ENCODE data around the gene ANTKMT.
A peak's percentile ranks its signal among the peaks of the same experiment; 100 is the strongest.

DNA sequence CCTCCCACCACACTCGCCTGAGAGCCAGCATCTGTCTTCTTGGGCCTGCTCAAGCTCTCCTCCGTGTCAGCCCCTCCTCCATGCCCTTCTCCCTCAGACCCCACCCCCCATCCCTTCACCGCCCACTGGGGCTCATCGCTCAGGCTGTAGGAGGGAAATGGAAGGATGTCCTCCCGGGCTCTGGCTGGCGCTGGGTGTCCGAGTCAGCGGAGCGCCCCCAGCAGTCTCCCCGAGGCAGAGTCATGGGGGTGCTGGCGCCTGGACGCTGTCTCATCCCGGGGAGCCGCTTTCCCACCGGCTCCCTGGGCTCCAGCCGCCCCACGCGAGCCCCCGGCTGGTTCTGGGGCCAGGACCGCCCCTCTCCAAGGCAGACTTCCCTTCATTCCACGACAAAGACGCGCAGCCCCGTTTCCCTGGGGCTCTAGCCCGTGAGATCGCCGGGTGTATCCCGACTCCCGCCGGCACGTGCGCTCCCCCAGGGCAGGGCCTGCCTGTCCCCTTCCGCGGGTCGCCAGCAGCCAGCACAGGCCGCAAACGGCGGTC lies 428 bp upstream of the ANTKMT start:
- TF ChIP-seq, protein P1, sequence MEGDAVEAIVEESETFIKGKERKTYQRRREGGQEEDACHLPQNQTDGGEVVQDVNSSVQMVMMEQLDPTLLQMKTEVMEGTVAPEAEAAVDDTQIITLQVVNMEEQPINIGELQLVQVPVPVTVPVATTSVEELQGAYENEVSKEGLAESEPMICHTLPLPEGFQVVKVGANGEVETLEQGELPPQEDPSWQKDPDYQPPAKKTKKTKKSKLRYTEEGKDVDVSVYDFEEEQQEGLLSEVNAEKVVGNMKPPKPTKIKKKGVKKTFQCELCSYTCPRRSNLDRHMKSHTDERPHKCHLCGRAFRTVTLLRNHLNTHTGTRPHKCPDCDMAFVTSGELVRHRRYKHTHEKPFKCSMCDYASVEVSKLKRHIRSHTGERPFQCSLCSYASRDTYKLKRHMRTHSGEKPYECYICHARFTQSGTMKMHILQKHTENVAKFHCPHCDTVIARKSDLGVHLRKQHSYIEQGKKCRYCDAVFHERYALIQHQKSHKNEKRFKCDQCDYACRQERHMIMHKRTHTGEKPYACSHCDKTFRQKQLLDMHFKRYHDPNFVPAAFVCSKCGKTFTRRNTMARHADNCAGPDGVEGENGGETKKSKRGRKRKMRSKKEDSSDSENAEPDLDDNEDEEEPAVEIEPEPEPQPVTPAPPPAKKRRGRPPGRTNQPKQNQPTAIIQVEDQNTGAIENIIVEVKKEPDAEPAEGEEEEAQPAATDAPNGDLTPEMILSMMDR (IDR thresholded peaks at IDR 0.05; ENCODE audit: low read depth, low read length), result peak; percentile 34
- no peak for TF ChIP-seq EZH2phosphoT487 (IDR thresholded peaks at IDR 0.05; ENCODE audit: low read depth)

All from OCI-LY3 (cell line).